Tibial nerve (tissue), 4 donors: ENCODE measurements around the gene SOCS1.

ENCODE experiments used
- EP300 ChIP-seq, 2 donors: sonication (generic); formaldehyde crosslinking; IDR thresholded peaks; one replicate each; pipeline ENCODE4 v1.6.1; 2017; ENCODE audit warnings: antibody characterized with exemption in 2 of 2, mild to moderate bottlenecking in 1 of 2
- POLR2A ChIP-seq, 2 donors: fragments of 450-650 bp; IDR thresholded peaks; one replicate each; pipeline ENCODE4 v1.6.1; 2017; ENCODE audit warnings: antibody characterized with exemption in 2 of 2, mild to moderate bottlenecking in 2 of 2, moderate library complexity in 2 of 2
- TF ChIP-seq, protein P1 (sequence below), 5 experiments: fragments of 200-600 bp in 3 of 5; fragments of 450-650 bp in 2 of 5; sonication (generic) in 3 of 5; IDR thresholded peaks; one replicate each; pipeline ENCODE4 v1.5.1; 2016 to 2019; ENCODE audit warnings: antibody characterized with exemption in 5 of 5, mild to moderate bottlenecking in 3 of 5, moderate library complexity in 2 of 5

DNA sequence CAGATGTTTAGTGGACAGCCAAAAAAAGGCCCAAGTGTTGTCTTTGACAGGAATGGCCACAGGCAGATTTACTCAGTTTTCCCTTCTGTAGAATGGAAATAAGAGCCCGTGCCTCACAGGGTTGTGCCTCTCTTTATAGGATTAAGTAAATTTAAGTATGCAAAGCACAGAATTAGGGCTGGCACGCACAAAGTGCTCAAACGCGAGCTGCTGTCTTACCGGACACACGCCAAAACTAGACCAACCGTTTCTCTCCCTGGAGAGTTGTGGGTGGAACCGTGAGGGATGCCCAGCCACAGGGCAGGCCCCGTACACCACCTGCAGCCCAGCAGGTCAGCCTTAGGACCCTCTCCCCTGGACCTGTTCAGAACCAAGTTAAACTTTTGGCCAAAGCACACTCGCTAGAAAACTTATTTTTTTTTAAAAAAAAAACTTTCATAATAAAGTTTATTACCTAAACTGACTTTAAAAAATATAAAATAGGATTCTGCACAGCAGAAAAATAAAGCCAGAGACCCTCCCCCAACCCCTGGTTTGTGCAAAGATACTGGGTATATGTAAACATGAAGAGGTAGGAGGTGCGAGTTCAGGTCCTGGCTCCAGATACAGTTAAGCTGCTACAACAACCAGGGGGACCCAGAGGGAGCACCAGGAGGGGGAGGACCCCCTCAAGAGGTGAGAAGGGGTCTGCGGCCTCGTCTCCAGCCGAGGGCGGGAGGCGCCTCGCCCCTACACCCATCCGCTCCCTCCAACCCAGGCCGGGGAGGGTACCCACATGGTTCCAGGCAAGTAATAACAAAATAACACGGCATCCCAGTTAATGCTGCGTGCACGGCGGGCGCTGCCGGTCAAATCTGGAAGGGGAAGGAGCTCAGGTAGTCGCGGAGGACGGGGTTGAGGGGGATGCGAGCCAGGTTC, 1.8 kb downstream of the SOCS1 start:
- TF ChIP-seq, protein P1, sequence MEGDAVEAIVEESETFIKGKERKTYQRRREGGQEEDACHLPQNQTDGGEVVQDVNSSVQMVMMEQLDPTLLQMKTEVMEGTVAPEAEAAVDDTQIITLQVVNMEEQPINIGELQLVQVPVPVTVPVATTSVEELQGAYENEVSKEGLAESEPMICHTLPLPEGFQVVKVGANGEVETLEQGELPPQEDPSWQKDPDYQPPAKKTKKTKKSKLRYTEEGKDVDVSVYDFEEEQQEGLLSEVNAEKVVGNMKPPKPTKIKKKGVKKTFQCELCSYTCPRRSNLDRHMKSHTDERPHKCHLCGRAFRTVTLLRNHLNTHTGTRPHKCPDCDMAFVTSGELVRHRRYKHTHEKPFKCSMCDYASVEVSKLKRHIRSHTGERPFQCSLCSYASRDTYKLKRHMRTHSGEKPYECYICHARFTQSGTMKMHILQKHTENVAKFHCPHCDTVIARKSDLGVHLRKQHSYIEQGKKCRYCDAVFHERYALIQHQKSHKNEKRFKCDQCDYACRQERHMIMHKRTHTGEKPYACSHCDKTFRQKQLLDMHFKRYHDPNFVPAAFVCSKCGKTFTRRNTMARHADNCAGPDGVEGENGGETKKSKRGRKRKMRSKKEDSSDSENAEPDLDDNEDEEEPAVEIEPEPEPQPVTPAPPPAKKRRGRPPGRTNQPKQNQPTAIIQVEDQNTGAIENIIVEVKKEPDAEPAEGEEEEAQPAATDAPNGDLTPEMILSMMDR (IDR thresholded peaks at IDR 0.05), result no peak
- TF ChIP-seq POLR2A (IDR thresholded peaks at IDR 0.05), result no peak
- TF ChIP-seq EP300 (IDR thresholded peaks at IDR 0.05), result no peak
